Neural crest cell (in vitro differentiated cells): ENCODE measurements around the gene KCNJ8. TPM values are rescaled to one million over a fixed set of nuclear protein-coding genes. Genes with fewer than 3 reads are reported as not detected.

ENCODE experiments used
- DNase-seq: peaks from one replicate; pipeline ENCODE4 v3.0.0; 2021; ENCODE audit warnings: low read depth, mixed read lengths, low spot score
- H3K27ac Mint-ChIP-seq: one replicate; pipeline ENCODE4 v1.8.0; 2021; ENCODE audit warnings: mild to moderate bottlenecking, mixed read lengths; ENCODE audit not compliant: unreplicated experiment
- H3K27me3 Mint-ChIP-seq: 2 replicates; pipeline ENCODE4 v1.8.0; 2021; ENCODE audit warnings: low read depth, mild to moderate bottlenecking, mixed read lengths
- H3K36me3 Mint-ChIP-seq: 2 replicates; pipeline ENCODE4 v1.8.0; 2021; ENCODE audit warnings: low read depth, mild to moderate bottlenecking, mixed read lengths
- H3K4me1 Mint-ChIP-seq: 2 replicates; pipeline ENCODE4 v1.8.0; 2021; ENCODE audit warnings: mixed read lengths
- H3K4me3 Mint-ChIP-seq: one replicate; pipeline ENCODE4 v1.8.0; 2021; ENCODE audit warnings: mild to moderate bottlenecking, mixed read lengths
- H3K9me3 Mint-ChIP-seq: 2 replicates; pipeline ENCODE4 v1.8.0; 2021; ENCODE audit warnings: mixed read lengths
- CTCF ChIP-seq: fragments of 200-600 bp; sonication (generic); conservative IDR thresholded peaks from 2 replicates; pipeline ENCODE4 v1.5.0; 2021; ENCODE audit warnings: antibody characterized with exemption, mild to moderate bottlenecking
- long read RNA-seq: library from polyadenylated mRNA; unstranded; transcript quantifications from one replicate; pipeline ENCODE4 v2.0.0, GENCODE V29; 2020
- total RNA-seq: library from RNA; stranded (reverse); gene quantifications from 2 replicates; pipeline ENCODE4 v1.2.1, GENCODE V29; 2021

KCNJ8 gene
- total RNA-seq, result 4.0 and 4.6 TPM in 2 replicates
- long read RNA-seq, transcript KCNJ8-201 (3 exons, 2,389 nt), result major isoform, 9 of 10 reads
- long read RNA-seq, partial matches to known transcripts, result 1 of 10 reads
- long read RNA-seq, other reads (novel, unspliced or antisense), result 0 of 10 reads

GRCh38 chr12:21774358-21775132 lies at the start of gene KCNJ8:
KCNJ8 (minus strand) TSS chr12:21774706; CDS start chr12:21773616, 1,090 bp downstream.
- Mint-ChIP-seq H3K36me3 (no peaks in the 10 kb centered on the region), H3K27ac (no peak within 1 kb of the TSS), H3K4me1 (peaks cover 21% of the 10 kb centered on the region), H3K27me3 (peaks cover 48% of the 10 kb centered on the region), H3K4me3 (peak within 1 kb of the TSS; percentile 82), H3K9me3 (no peaks in the 10 kb centered on the region)
- DNase-seq, result peak; percentile 64
- no peak for TF ChIP-seq CTCF

DNA sequence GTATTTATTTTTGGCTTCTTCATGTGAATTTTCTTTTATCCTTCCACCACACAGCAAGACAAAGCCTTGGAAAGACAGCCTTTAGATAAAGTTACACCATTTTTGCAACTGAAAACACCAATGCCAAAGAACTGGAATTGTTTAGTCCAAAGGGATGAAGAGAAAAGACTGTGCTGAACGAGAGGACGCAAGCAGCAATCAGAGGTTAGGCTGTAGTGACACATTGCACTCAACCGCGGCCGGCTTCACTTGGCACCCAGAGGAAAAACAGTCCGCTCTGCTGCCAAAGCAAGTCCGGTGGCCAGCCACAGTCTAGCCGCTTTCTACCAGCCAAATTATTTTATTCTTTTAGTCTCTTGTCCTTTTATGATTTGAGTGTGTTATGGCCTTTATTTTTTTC lies 49.1 kb upstream of the KCNJ8 start:
- peaks cover 28% of the 10 kb centered on the region for H3K27me3 Mint-ChIP-seq
- H3K36me3 Mint-ChIP-seq, result no peaks in the 10 kb centered on the region
- DNase-seq, result no peak
- no peaks in the 10 kb centered on the region for H3K9me3 Mint-ChIP-seq
- no peak overlapping the region for H3K4me3 Mint-ChIP-seq
- H3K4me1 Mint-ChIP-seq, result peaks cover 6% of the 10 kb centered on the region
- TF ChIP-seq CTCF, result no peak
- H3K27ac Mint-ChIP-seq, result no peak overlapping the region

DNA sequence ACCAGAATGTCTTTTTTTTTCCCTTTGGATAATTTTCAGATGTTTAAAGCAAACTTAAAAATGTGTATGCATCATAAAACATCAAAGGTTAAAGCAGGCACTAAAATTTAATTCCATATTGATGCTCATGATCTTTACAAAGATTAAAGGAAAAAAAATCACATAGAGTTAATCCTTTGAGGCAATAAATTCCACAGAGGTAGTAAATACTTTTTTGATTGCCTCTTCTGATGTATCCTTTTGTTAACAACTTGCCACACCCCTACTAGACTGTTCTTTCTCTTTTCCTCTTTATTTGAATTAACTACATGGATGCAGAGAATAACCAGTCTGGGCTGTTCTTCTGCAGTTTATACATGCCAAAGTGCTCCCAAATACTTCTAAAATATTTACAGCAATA lies 45.2 kb upstream of the KCNJ8 start:
- Mint-ChIP-seq H3K36me3 (no peaks in the 10 kb centered on the region), H3K27me3 (peaks cover 21% of the 10 kb centered on the region), H3K9me3 (no peaks in the 10 kb centered on the region), H3K4me1 (peaks cover 6% of the 10 kb centered on the region), H3K27ac (no peak overlapping the region), H3K4me3 (no peak overlapping the region)
- no peak for DNase-seq
- no peak for TF ChIP-seq CTCF

DNA sequence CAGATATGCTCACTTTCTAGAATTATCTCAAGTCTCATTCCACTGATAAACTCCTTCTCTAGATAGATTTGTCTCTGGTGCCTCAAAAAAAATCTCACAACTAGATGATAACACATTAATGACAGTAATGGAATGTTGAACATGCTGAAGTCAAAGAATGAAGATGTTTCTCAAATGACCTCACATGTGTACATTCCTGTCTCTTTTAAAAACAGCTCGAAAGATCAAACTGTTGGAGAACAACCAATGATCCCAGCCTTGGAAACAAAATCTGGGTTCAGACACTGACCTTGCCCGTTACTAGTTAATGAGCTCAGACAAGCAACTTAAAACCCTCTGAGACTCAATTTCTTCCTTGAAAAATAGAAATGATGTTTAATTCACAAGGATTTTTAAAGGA lies 44.7 kb upstream of the KCNJ8 start:
- H3K27ac Mint-ChIP-seq, result no peak overlapping the region
- no peak for DNase-seq
- TF ChIP-seq CTCF, result no peak
- H3K36me3 Mint-ChIP-seq, result peaks cover 3% of the 10 kb centered on the region
- H3K9me3 Mint-ChIP-seq, result no peaks in the 10 kb centered on the region
- peaks cover 17% of the 10 kb centered on the region for H3K27me3 Mint-ChIP-seq
- peaks cover 6% of the 10 kb centered on the region for H3K4me1 Mint-ChIP-seq
- H3K4me3 Mint-ChIP-seq, result no peak overlapping the region

GRCh38 chr12:21818627-21819026 lies 44.1 kb upstream of the KCNJ8 start:
- TF ChIP-seq CTCF, result no peak
- H3K9me3 Mint-ChIP-seq, result no peaks in the 10 kb centered on the region
- H3K36me3 Mint-ChIP-seq, result peaks cover 3% of the 10 kb centered on the region
- DNase-seq, result no peak
- H3K4me1 Mint-ChIP-seq, result peaks cover 6% of the 10 kb centered on the region
- no peak overlapping the region for H3K4me3 Mint-ChIP-seq
- H3K27me3 Mint-ChIP-seq, result peaks cover 14% of the 10 kb centered on the region
- no peak overlapping the region for H3K27ac Mint-ChIP-seq
